Suppressor macrophage (primary cell): ENCODE results near the gene SLIT1.

Source experiments
- DNase-seq, 4 experiments: peaks; one replicate each; pipeline ENCODE4 v3.0.0-alpha.2; 2020 to 2022

Gene SLIT1

DNA sequence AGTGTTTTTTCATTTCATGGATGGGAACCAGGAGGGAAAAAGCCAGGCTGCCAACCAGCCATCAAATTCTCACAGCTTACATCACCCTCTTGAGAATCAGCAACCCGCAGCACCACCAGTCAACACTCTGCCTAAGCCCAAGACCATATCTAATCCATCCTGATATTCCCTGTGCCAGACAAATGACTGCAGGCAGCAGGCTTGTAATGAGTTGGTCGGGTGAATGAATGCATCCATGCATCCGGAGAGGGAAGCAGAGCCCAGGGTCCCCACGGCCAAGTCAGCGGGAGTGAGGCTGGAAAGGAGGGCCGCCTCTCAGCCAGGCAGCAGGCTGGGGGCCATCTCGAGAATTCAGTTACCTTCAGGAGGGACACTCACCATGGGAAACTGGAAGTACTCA is 46.9 kb downstream of the SLIT1 start:
- DNase-seq, result no peak

GRCh38 chr10:97138174-97138573 is 47.6 kb downstream of the SLIT1 start:
- no peak for DNase-seq

DNA sequence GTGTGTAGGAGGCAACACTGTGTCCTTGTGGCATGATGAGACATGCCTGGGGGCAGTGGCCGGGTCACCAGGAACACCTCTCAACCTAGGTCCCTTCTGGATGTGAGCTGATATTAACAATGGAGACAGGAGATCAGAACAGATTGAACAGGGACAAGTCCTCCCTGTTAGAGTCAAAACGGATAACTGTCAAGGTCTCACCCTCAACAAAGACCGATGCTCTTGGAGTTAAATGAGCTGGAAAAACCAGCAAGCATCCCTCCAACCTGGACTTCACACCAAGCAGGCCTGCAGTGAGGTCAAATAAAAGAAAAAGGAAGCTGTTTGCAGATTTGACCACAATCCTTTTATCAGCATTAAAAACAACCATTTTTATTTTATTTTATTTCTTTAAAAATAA is 49.0 kb downstream of the SLIT1 start:
- no peak for DNase-seq

- no peak for DNase-seq
Measured at GRCh38 chr10:97135464-97135863, 50.3 kb downstream of the SLIT1 start.

DNA sequence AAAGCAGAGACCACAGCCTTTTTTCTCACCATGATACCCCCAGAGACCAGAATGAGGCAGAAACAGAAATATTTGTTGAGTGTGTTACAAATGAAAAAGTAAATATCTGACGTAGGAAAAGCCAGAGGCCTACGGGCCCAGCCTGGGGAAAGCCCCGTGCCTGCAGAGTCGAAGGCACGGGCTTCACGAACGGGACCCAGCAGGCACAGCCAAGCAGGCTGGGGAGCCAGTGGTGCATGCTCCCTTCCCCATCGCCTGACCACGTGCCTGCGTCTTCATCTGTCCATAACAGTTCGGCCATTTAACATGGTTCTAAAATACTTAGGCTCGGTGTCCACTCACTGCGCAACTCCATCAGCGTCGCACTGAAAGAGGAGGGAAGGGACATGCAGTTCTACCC is 50.8 kb downstream of the SLIT1 start:
- DNase-seq, result no peak

- no peak for DNase-seq
Measured at GRCh38 chr10:97134110-97134509, 51.6 kb downstream of the SLIT1 start.

DNA sequence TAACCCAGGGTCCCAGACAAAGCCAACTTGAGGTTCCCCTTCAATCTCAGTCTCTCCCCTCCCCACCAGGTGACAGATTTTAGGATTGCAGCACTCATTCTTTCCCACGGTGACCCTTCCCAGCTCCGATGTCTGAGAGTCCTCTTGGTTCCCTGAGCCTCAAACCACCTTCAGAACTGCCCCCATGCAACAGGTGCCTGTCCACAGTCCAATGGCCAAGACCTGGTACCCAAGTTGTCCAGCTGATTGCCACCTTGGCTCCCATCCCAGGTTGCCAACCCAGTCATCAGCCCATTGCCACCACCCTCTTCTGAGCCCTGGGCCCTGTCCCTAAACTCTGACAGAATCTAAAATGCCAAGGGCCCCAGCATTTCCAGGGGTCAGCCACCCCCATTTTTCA is 53.5 kb downstream of the SLIT1 start:
- DNase-seq, result no peak

DNA sequence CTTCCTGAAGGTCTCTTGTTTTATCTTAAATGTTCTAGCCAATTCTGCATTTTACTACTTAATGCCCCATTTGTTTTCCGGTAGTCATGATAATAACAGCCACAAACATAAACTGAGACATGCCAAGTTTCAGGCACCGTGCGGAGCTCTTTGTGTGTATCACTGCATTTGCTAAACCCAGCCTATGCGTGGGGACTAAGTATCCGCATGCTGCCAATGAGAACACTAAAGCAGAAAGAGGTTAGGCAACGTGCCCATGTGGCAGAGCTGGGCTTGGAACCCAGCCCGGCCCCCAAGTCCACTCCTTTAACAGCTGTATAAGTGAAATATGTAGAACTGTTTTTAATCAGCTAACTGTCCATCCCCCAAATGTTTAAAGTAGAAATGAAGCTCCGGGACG is 54.1 kb downstream of the SLIT1 start:
- DNase-seq, result no peak

DNA sequence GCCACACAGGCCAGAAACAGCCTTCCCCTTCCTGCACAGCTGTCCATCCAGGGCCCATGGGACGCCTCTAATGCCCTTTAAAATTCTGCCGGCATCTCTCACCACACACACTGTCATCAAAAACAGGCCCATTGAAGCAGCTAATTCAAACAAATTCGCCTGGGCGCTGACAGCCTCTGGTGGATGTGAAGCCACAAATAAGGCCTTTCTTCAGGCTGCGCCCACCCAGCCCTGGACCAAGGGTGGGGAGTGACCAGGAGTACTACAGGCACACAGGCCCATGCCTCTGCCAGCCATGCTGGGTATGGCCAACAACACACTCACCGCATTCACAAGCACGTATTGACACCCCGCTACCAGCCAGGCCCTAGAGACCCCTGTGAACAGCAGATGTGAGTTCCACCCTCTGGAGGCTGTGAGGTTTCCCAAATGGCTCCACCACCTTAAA is 54.6 kb downstream of the SLIT1 start:
- no peak for DNase-seq

- peak in 3 of 4 experiments; percentile 3 to 12 (median 6) for DNase-seq
Measured at GRCh38 chr10:97129666-97130065, 56.1 kb downstream of the SLIT1 start.

GRCh38 chr10:97128516-97129154 is 57.1 kb downstream of the SLIT1 start:
- DNase-seq, result no peak

DNA sequence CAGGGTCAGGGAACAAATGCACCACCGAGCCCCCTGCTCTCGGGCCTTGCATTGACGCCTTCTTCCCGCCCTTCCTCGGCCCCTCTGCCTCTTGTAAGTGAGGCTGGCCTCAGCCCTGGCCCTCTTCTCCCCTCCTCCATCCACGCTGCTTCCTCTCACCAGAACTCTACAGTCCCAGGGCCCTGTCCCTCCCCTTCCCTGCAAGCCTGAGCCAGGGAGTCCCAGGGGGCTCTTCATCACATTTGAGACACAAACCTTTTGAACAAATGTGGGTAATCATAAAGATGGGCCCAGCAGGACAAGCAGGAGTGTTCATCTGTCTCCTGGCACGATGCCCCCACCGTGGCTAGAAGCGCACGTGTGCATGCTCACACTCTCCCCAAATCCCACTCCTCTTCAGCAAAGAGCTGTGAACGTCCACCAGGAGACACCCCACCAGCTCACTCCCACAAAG is 57.7 kb downstream of the SLIT1 start:
- DNase-seq, result no peak

DNA sequence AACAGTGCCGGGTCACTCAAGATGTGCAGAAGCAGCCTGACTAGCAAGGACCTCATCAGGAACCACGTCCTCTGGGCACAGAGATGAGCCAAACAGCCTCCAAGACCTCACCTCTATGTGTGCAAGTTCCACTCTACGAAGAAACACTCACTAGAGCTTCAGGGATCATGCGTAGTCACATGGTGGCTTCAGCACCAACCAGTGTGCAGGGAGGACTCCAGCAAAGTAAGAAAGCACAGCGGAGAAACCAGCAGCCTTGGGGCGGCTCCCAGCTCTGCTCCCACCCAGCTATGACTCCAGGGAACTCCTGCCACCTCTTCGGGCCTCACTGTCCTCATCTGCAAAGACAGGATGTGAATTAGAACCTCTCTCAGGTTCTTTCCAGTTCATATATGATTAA is 58.2 kb downstream of the SLIT1 start:
- no peak for DNase-seq

DNA sequence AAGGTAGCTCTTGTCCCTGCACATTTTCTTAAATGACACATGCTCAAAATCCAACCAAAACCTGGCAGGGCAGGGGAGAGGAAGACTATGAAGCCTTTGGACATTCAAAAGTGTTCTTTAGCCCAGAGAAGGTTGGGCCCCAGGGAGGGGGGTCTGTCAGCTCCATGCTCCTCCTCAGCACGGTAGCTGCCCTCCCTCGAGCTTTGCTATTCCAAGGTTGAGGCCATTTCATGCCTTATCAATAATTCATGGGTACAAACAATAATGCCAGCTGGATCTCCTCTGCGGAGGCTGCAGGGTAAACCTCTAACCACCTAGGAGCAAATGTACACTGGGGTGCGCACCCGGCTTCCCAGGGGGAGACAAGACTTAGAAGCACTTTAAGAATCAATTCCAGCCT is 61.5 kb downstream of the SLIT1 start:
- no peak for DNase-seq

GRCh38 chr10:97123765-97124164 is 62.0 kb downstream of the SLIT1 start:
- DNase-seq, result no peak

GRCh38 chr10:97121041-97121440 is 64.7 kb downstream of the SLIT1 start:
- DNase-seq, result no peak

- DNase-seq, result no peak
Measured at GRCh38 chr10:97120370-97120769, 65.4 kb downstream of the SLIT1 start.

DNA sequence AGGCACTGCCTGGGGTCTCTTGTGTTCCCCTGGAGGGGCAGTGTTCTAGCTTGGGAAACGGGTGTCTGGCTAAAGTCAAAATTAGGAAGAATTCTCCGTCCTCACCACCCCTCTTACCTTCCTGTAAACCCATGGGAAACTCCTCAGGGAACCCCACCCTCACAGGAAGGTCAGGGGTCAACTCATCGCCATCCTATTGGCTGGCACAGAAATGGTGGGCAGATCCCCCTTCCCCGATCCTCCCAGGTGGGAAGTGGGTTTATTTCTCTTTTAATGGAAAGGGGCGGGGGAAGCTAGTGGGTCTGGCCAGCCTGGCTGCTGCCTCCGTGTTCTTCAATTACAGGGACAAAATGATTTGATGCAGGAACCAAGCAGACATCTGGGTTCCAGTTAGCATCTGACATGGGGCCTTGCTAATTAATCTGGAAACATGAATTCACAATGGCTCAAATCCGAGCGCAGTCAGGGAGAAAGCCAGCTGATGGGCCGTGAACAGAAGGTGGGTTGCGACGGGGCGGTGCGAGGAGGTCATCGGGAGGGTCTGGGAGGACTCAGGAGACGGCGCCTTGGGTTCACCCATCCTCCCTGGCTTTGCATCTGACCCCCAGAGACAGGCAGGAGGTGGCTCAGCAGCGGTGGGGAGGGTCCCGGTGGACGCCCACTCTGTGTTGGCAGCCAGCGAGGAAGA is 66.6 kb downstream of the SLIT1 start:
- no peak for DNase-seq

DNA sequence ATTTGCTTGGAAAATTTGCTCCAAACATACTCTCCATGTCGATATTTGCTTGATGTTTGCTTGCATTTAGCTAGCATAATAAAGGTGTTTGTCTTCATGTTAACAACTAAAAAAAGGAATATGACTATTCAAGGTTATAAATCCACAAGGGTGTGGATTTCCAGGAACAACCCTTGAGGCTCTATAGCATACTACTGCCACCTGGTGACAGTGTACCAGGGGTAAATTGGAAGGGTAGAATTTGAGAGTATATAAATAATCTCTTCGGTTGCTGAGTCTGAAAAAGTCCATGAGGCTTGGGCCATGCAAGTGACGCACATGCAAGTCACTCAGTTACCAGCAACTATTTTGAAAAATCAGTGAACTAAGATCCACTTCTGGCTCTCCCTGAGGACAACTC is 68.4 kb downstream of the SLIT1 start:
- DNase-seq, result peak in 3 of 4 experiments; percentile 17 to 31 (median 22)

DNA sequence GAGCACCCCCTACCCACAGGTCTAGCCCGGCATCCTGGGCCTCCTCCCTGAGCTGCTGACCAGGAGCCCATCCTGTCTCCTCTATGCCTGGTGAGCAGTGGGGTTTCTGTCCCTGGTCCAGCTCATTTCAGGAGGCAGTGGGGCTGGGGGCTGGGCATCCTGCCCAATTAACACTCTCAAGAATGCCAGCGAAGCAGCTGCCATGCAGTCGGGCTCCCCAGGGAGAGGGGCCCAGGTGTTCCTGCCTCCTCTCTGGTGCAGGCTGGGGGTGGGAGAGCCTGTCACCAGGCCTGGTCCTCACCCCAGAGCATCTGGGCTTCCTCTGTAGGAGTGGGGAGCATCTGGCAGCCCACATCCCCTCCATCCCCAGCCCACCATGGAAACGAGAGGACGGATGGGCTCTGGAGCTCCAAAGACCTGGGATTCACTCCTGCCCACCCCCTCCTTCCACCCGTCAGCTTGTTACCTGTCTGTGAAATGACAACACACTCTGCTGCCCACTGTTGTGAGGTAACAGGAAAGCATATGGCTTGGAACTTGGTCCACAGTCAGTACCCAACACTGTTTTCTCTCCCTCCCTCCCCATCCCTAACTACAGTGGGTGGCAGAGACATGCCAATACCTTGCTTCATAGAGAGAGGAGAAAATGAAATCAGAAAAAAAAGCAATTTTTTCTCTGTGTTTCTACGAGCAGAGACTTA is 69.1 kb downstream of the SLIT1 start:
- no peak for DNase-seq

DNA sequence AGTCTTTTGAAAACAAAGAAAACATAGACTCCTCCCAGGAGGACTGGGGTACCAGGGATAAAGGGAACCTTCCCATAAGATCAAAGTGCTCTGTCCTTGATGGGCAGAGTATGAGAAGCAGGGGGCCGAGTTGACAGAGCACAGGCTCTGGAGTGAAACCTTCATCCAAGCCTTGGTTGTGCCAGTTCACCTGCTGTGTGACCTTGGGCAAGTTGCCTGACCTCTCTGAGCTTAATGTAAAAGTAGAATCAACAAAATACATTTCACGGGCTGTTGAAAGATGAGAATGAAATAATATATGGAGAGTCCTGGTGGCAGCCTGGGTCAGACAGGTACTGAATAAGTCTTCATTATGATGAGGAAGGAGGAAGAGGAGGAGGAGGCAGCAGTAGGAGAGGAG is 69.9 kb downstream of the SLIT1 start:
- no peak for DNase-seq

- no peak for DNase-seq
Measured at GRCh38 chr10:97111615-97112014, 74.1 kb downstream of the SLIT1 start.

- no peak for DNase-seq
Measured at GRCh38 chr10:97109547-97109946, 76.2 kb downstream of the SLIT1 start.

DNA sequence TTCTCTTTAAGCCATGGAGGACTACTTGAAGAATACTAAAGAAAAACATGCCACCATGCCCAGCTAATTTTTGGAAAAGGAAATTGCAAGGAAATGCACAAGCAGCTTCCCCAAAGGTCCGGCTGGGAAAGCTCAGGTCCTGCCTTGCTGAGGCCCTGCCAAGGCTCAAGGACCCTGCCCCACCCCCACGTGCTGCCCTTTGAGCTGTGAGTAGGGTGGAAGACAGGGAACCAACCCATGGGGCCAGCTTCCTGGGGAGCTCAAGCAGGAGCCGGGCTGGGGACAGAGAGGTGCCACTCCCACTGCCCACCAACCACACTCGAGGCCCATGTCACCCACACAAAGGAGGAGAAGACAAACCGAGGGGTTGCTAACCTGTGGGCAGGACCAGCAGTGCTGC is 78.2 kb downstream of the SLIT1 start:
- DNase-seq, result no peak
